ENCODE data around the gene RACGAP1. TPM values are rescaled to one million over a fixed set of nuclear protein-coding genes. Genes with fewer than 3 reads are reported as not detected.
A peak's percentile ranks its signal among the peaks of the same experiment; 100 is the strongest.

Gene RACGAP1
- total and polyA plus RNA-seq, 2 of the 4 experiments (the other 2 are of a cell fraction) = 37.9 to 110 TPM

DNA sequence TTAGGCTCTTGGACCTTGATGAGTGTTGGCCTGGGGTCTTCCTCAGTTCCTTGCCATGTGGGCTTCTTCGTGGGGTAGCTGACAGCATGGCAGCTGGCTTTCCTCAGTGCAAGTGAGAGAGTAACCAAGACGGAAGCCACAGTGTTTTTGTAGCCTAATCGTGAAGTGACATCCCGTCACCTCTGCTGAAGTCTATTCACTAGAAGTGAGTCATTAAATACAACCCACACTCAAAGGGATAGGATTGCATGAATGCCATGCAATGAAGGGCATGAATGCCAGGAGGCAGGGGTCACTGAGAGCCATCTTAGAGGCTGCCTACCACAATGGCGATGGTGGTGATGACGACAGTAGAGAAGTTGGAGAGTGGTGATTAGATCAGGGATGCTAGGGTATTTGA lies 18.6 kb upstream of the RACGAP1 start:
- no peak for TF ChIP-seq RFX5 (IDR thresholded peaks at IDR 0.05; ENCODE audit: low read depth, low read length)
- no peak for TF ChIP-seq CEBPB (IDR thresholded peaks at IDR 0.05; ENCODE audit: low read depth, low read length)
- TF ChIP-seq BHLHE40 (IDR thresholded peaks at IDR 0.05; ENCODE audit: low read depth, low read length) = no peak
- TF ChIP-seq, protein P1, sequence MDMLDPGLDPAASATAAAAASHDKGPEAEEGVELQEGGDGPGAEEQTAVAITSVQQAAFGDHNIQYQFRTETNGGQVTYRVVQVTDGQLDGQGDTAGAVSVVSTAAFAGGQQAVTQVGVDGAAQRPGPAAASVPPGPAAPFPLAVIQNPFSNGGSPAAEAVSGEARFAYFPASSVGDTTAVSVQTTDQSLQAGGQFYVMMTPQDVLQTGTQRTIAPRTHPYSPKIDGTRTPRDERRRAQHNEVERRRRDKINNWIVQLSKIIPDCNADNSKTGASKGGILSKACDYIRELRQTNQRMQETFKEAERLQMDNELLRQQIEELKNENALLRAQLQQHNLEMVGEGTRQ (IDR thresholded peaks at IDR 0.05; ENCODE audit: low read depth, low read length) = no peak
- no peak for TF ChIP-seq RCOR1 (IDR thresholded peaks at IDR 0.05; ENCODE audit: insufficient replicate concordance, low read length)
- TF ChIP-seq FOS (IDR thresholded peaks at IDR 0.05; ENCODE audit: low read depth, low read length) = no peak
- no peak for TF ChIP-seq NFE2L2 (IDR thresholded peaks at IDR 0.05; ENCODE audit: low read depth, low read length)
- TF ChIP-seq SMC3 (IDR thresholded peaks at IDR 0.05; ENCODE audit: low read depth, low read length) = no peak
- TF ChIP-seq, protein P2, sequence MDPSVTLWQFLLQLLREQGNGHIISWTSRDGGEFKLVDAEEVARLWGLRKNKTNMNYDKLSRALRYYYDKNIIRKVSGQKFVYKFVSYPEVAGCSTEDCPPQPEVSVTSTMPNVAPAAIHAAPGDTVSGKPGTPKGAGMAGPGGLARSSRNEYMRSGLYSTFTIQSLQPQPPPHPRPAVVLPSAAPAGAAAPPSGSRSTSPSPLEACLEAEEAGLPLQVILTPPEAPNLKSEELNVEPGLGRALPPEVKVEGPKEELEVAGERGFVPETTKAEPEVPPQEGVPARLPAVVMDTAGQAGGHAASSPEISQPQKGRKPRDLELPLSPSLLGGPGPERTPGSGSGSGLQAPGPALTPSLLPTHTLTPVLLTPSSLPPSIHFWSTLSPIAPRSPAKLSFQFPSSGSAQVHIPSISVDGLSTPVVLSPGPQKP (IDR thresholded peaks at IDR 0.05; ENCODE audit: borderline replicate concordance, low read depth, low read length) = no peak
- no peak for TF ChIP-seq MXI1 (IDR thresholded peaks at IDR 0.05; ENCODE audit: borderline replicate concordance, low read depth, low read length)
- no peak for TF ChIP-seq MAZ (IDR thresholded peaks at IDR 0.05; ENCODE audit: borderline replicate concordance, low read depth, low read length)
- TF ChIP-seq CHD1 (IDR thresholded peaks at IDR 0.05; ENCODE audit: low read depth, low read length) = no peak
- TF ChIP-seq, protein P3, sequence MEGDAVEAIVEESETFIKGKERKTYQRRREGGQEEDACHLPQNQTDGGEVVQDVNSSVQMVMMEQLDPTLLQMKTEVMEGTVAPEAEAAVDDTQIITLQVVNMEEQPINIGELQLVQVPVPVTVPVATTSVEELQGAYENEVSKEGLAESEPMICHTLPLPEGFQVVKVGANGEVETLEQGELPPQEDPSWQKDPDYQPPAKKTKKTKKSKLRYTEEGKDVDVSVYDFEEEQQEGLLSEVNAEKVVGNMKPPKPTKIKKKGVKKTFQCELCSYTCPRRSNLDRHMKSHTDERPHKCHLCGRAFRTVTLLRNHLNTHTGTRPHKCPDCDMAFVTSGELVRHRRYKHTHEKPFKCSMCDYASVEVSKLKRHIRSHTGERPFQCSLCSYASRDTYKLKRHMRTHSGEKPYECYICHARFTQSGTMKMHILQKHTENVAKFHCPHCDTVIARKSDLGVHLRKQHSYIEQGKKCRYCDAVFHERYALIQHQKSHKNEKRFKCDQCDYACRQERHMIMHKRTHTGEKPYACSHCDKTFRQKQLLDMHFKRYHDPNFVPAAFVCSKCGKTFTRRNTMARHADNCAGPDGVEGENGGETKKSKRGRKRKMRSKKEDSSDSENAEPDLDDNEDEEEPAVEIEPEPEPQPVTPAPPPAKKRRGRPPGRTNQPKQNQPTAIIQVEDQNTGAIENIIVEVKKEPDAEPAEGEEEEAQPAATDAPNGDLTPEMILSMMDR (conservative IDR thresholded peaks at IDR 0.05; ENCODE audit: low read depth, low read length) = no peak
- TF ChIP-seq POLR2A (IDR thresholded peaks at IDR 0.05; ENCODE audit: low read depth, low read length) = no peak
- no peak for TF ChIP-seq RAD21 (IDR thresholded peaks at IDR 0.05; ENCODE audit: low read length)
- no peak for TF ChIP-seq MAFK (IDR thresholded peaks at IDR 0.05; ENCODE audit: low read depth, low read length)
- ATAC-seq (ENCODE audit: low read depth) = no peak
- Histone ChIP-seq H3K9me1 (ENCODE audit: insufficient read depth, low read length) (no peaks in the 10 kb centered on the region), H3K9me3 (ENCODE audit: control insufficient read depth, insufficient read depth, low read length) (no peaks in the 10 kb centered on the region), H3K56ac (ENCODE audit: extremely low read depth, insufficient read depth, low read length) (no peak overlapping the region), H2AK5ac (ENCODE audit: low read depth, low read length) (no peak overlapping the region), H3K4me2 (ENCODE audit: low read depth, low read length) (no peak overlapping the region), H4K8ac (ENCODE audit: low read depth in 2 of 2, low read length in 2 of 2) (no peak overlapping the region), H3K36me3 (ENCODE audit: control insufficient read depth, insufficient read depth, low read length) (no peaks in the 10 kb centered on the region), H4K91ac (ENCODE audit: insufficient read depth, low read depth, low read length) (no peak overlapping the region), H2AK9ac (replicated peaks; ENCODE audit: low read depth, low read length, poor library complexity) (no peak overlapping the region), H4K5ac (ENCODE audit: low read depth, low read length) (no peak overlapping the region), H3K18ac (ENCODE audit: low read depth, low read length) (no peak overlapping the region), H3K14ac (replicated peaks; ENCODE audit: low read depth, low read length) (no peak overlapping the region), H2BK15ac (ENCODE audit: low read depth, low read length) (no peak overlapping the region), H2BK120ac (ENCODE audit: low read depth, low read length) (no peak overlapping the region), H2AFZ (replicated peaks; ENCODE audit: low read length, poor library complexity) (peak overlapping the region; percentile 10), H3K9ac (ENCODE audit: low read depth, low read length) (no peak overlapping the region), H3K27ac (ENCODE audit: insufficient read depth, low read length) (no peak overlapping the region), H4K20me1 (ENCODE audit: insufficient read depth, low read length) (no peaks in the 10 kb centered on the region), H3K23ac (ENCODE audit: low read depth, low read length) (no peak overlapping the region), H2BK5ac (ENCODE audit: low read depth, low read length, poor library complexity, severe bottlenecking) (no peak overlapping the region), H3K4me1 (ENCODE audit: control insufficient read depth, insufficient read depth, low read length) (no peaks in the 10 kb centered on the region), H3K79me1 (ENCODE audit: low read depth in 1 of 2, low read length in 2 of 2) (no peaks in the 10 kb centered on the region), H3K4ac (ENCODE audit: low read depth, low read length) (no peak overlapping the region), H3K4me3 (ENCODE audit: insufficient read depth, low read depth, low read length) (no peak overlapping the region), H3K27me3 (ENCODE audit: control insufficient read depth, insufficient read depth, low read length) (peaks cover 23% of the 10 kb centered on the region), H2BK20ac (ENCODE audit: low read depth, low read length) (no peak overlapping the region)
- no peak for DNase-seq
- in situ Hi-C loops (cut with MboI; ENCODE audit: low sequenced_read_pairs) (no loop called here), dilution Hi-C loops (cut with HindIII; ENCODE audit: low sequenced_read_pairs, unreplicated experiment) (no loop called here), intact Hi-C loops (cut with micrococcal nuclease) (no loop called here)
- BruUV-seq (replicated peaks) = no TSS peak
- no CpG with 5 or more reads among the region's 6 CpGs for WGBS, 2 experiments (ENCODE audit: extremely low coverage in 2 of 2, insufficient read length in 1 of 2)
- ChIA-PET CTCF (interaction anchor here (1.0 kb wide), 1 partner anchor 32 kb away, joined by 3 read pairs; no protein-coding TSS in a partner anchor), POLR2A (ENCODE audit: unreplicated experiment) (no interaction called here)

All from IMR-90 (cell line).